GM21360 (cell line): ENCODE measurements around the gene KCTD11.

Experiments used
- ATAC-seq: cut with Tn5 transposase; IDR thresholded peaks from one replicate; pipeline ENCODE4 v1.9.1; 2021; ENCODE audit warnings: mild to moderate bottlenecking, moderate library complexity; ENCODE audit not compliant: unreplicated experiment

The KCTD11 gene

GRCh38 chr17:7403043-7403726 lies 51.2 kb downstream of the KCTD11 start:
- no peak for ATAC-seq

- ATAC-seq = no peak
These were observed 51.7 kb downstream of the KCTD11 start for GRCh38 chr17:7403727-7403976.

GRCh38 chr17:7403977-7404736 lies 52.2 kb downstream of the KCTD11 start, which contains the start of gene TMEM256:
Gene TMEM256, minus strand, starts transcription at chr17:7404097. Its CDS starts 13 bp downstream, at chr17:7404084.
- peak; percentile 82 for ATAC-seq
